Endothelial cell of umbilical vein (primary cell): Measurements from ENCODE around the gene RPL22L1. TPM values are rescaled to one million over a fixed set of nuclear protein-coding genes. Genes with fewer than 3 reads are reported as not detected.

Experiments
- BruUV-seq: library from RNA; stranded (reverse); fragments of 400-500 nt; replicated peaks from 2 replicates; lab custom pipeline; 2021; lab: Mats Ljungman, UMichigan
- CTCF ChIA-PET: fragments of 300-600, 350-600 bp; sonication (Branson Sonifier 250); formaldehyde crosslinking; loops from one replicate; lab custom pipeline; 2021; ENCODE audit warnings: antibody characterized with exemption, inconsistent platforms; lab: Charles Lee
- POLR2A ChIA-PET: fragments of 300-600, 350-600 bp; sonication (Branson Sonifier 250); formaldehyde crosslinking; loops from one replicate; lab custom pipeline; 2021; ENCODE audit warnings: antibody characterized with exemption, inconsistent platforms; lab: Charles Lee
- DNase-seq: peaks from one replicate; pipeline ENCODE4 v3.0.0-alpha.2; 2011; ENCODE audit warnings: low read depth, low spot score
- FAIRE-seq: peaks from 2 replicates; lab custom pipeline; 2011; peaks lifted over from hg19 to GRCh38; lab: Jason Lieb, UNC
- H2AFZ ChIP-seq: 2 replicates; pipeline ENCODE4 v1.6.0; 2012; ENCODE audit warnings: low read depth, low read length, control low read depth, inconsistent platforms
- H3K27ac ChIP-seq: 2 replicates; pipeline ENCODE4 v1.5.1; 2011; ENCODE audit warnings: low read depth, mild to moderate bottlenecking, control low read depth, low read length, moderate library complexity; ENCODE audit not compliant: insufficient read depth
- H3K27me3 ChIP-seq, 2 experiments: 2 replicates each; pipeline versions ENCODE4 v1.6.0 to v1.6.1; 2011; ENCODE audit warnings: low read length in 2 of 2, mixed read lengths in 1 of 2; ENCODE audit not compliant: control insufficient read depth in 2 of 2, insufficient read depth in 2 of 2
- H3K36me3 ChIP-seq, 2 experiments: 2 replicates in 1 of 2; 3 replicates in 1 of 2; pipeline ENCODE4 v1.5.1; 2011; ENCODE audit warnings: low read length in 2 of 2, mild to moderate bottlenecking in 1 of 2, moderate library complexity in 1 of 2; ENCODE audit not compliant: control insufficient read depth in 2 of 2, insufficient read depth in 2 of 2; ENCODE audit errors: extremely low read depth in 1 of 2
- H3K4me1 ChIP-seq: 3 replicates; pipeline ENCODE4 v1.5.1; 2011; ENCODE audit warnings: mild to moderate bottlenecking, low read length; ENCODE audit not compliant: control insufficient read depth, insufficient read depth; ENCODE audit errors: extremely low read depth
- H3K4me2 ChIP-seq: 2 replicates; pipeline ENCODE4 v1.6.1; 2011; ENCODE audit warnings: low read length, control low read depth, mixed read lengths; ENCODE audit not compliant: insufficient read depth
- H3K4me3 ChIP-seq, 3 experiments: fragments of 200-600 bp in 1 of 3; sonication (generic), shearing (Covaris generic) in 1 of 3; replicated peaks in 1 of 3; 2 replicates each; pipeline ENCODE4 v1.5.1; 2011 to 2016; ENCODE audit warnings: control low read depth in 3 of 3, low read length in 3 of 3, mild to moderate bottlenecking in 2 of 3, inconsistent platforms in 1 of 3, low read depth in 1 of 3, moderate library complexity in 1 of 3; ENCODE audit not compliant: insufficient read depth in 1 of 3
- H3K79me2 ChIP-seq: 2 replicates; pipeline ENCODE4 v1.6.0; 2012; ENCODE audit warnings: low read length, inconsistent platforms; ENCODE audit not compliant: control insufficient read depth, insufficient read depth
- H3K9ac ChIP-seq: replicated peaks from 2 replicates; pipeline ENCODE3; 2011; ENCODE audit warnings: low read length, control low read depth; ENCODE audit not compliant: insufficient read depth; ENCODE audit errors: extremely low read depth
- H3K9me1 ChIP-seq: replicated peaks from 3 replicates; pipeline ENCODE4 v1.6.0; 2011; ENCODE audit warnings: mild to moderate bottlenecking, low read length; ENCODE audit not compliant: control insufficient read depth, insufficient read depth; ENCODE audit errors: extremely low read depth
- H3K9me3 ChIP-seq: replicated peaks from 2 replicates; pipeline ENCODE4 v1.5.1; 2012; ENCODE audit warnings: low read length, inconsistent platforms; ENCODE audit not compliant: control insufficient read depth, insufficient read depth
- H4K20me1 ChIP-seq: replicated peaks from 2 replicates; pipeline ENCODE3; 2011; ENCODE audit warnings: mild to moderate bottlenecking, low read length; ENCODE audit not compliant: control insufficient read depth, insufficient read depth; ENCODE audit errors: extremely low read depth
- FOS ChIP-seq: IDR thresholded peaks from 2 replicates; pipeline ENCODE4 v1.6.1; 2011; ENCODE audit warnings: mild to moderate bottlenecking, low read length, moderate library complexity, borderline replicate concordance; ENCODE audit not compliant: insufficient read depth
- GATA2 ChIP-seq: IDR thresholded peaks from 2 replicates; pipeline ENCODE4 v1.7.0; 2011; ENCODE audit warnings: low read depth, mild to moderate bottlenecking, moderate library complexity, mixed read lengths, low read length; ENCODE audit not compliant: insufficient read length, insufficient read depth
- JUN ChIP-seq: IDR thresholded peaks from 2 replicates; pipeline ENCODE4 v1.6.1; 2011; ENCODE audit warnings: borderline replicate concordance, low read depth; ENCODE audit not compliant: insufficient read length, insufficient read depth
- MYC ChIP-seq: IDR thresholded peaks from one replicate; pipeline ENCODE4 v1.6.1; 2011; ENCODE audit warnings: mild to moderate bottlenecking, low read depth, low read length
- POLR2A ChIP-seq: IDR thresholded peaks from 2 replicates; pipeline ENCODE4 v1.6.1; 2012; ENCODE audit warnings: low read depth, mild to moderate bottlenecking, control low read depth, low read length
- POLR2AphosphoS5 ChIP-seq: IDR thresholded peaks from 2 replicates; pipeline ENCODE4 v1.6.1; 2012; ENCODE audit warnings: low read depth, mild to moderate bottlenecking, control low read depth, low read length, moderate library complexity; ENCODE audit not compliant: insufficient read depth
- dilution Hi-C: fragments of 300-500 bp; cut with MboI; formaldehyde crosslinking; loops from one replicate; pipeline ENCODE4 v1.15.0; 2019; ENCODE audit warnings: low sequenced_read_pairs; ENCODE audit not compliant: extremely low pct_ligation_motif_present
- intact Hi-C: fragments of 100-400 bp; cut with micrococcal nuclease; formaldehyde crosslinking; loops from one replicate; pipeline ENCODE4 v1.10.0; 2022
- polyA plus RNA-seq, 4 experiments: library from polyadenylated mRNA; depleted of rRNA in 3 of 4; stranded (reverse) in 3 of 4; unstranded in 1 of 4; fragments of >200 nt; gene quantifications; 2 replicates each; pipeline versions ENCODE4 v1.2.1 to v1.2.3, GENCODE V29; 2011 to 2012; ENCODE audit warnings: missing spikeins in 1 of 4
- total RNA-seq: library from RNA; stranded (reverse); gene quantifications from 2 replicates; pipeline ENCODE4 v1.2.3, GENCODE V29; 2021
- TF ChIP-seq, protein P1 (sequence below), 2 donors: IDR thresholded peaks; 1 replicate in 1 of 2; 2 replicates in 1 of 2; pipeline ENCODE4 v1.5.1; 2011; ENCODE audit warnings: low read length in 2 of 2, mild to moderate bottlenecking in 2 of 2, moderate library complexity in 2 of 2, control low read depth in 1 of 2, inconsistent platforms in 1 of 2, low read depth in 1 of 2; ENCODE audit not compliant: insufficient read depth in 1 of 2; ENCODE audit errors: extremely low read depth in 1 of 2
- TF ChIP-seq, protein P2 (sequence below): IDR thresholded peaks from 2 replicates; pipeline ENCODE4 v1.6.1; 2011; ENCODE audit not compliant: insufficient read depth, insufficient read length

Gene RPL22L1
- total and polyA plus RNA-seq, 2 donors (not counting 3 experiments of a cell fraction or from before 2014, with no cell fraction given): 65.0 to 176 TPM

DNA sequence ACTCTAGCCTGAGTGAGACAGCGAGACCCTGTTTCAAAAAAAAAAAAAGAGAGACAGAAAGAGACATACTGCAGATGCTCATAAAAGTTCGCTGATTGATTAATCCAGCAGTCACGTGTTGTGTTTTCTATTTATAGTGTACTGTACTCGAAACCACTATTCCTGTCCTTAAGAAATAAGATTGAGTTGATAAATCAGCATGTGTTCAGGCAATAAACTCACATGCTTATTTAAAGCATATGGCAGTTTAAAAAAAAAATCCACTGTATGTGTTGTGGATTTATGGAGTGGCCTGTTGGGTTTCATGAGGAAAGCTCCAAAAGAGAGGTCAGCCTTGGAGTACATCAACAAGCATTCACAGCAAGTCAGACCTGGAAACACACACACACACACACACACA lies 17.7 kb downstream of the RPL22L1 start:
- no peak for DNase-seq
- no peaks in the 10 kb centered on the region for H3K79me2 ChIP-seq
- no peaks in the 10 kb centered on the region for H3K9me1 ChIP-seq
- no peaks in the 10 kb centered on the region for H3K27me3 ChIP-seq
- H3K9ac ChIP-seq: no peak overlapping the region
- dilution Hi-C loops (no loop called here), intact Hi-C loops (no loop called here)
- ChIA-PET CTCF (interaction anchor here (1.0 kb wide), 2 partner anchors 12 to 439 kb away, joined by 3 to 9 read pairs; no protein-coding TSS in a partner anchor), POLR2A (no interaction called here)
- no TSS peak for BruUV-seq
- TF ChIP-seq FOS: no peak
- TF ChIP-seq GATA2: no peak
- TF ChIP-seq, protein P1, sequence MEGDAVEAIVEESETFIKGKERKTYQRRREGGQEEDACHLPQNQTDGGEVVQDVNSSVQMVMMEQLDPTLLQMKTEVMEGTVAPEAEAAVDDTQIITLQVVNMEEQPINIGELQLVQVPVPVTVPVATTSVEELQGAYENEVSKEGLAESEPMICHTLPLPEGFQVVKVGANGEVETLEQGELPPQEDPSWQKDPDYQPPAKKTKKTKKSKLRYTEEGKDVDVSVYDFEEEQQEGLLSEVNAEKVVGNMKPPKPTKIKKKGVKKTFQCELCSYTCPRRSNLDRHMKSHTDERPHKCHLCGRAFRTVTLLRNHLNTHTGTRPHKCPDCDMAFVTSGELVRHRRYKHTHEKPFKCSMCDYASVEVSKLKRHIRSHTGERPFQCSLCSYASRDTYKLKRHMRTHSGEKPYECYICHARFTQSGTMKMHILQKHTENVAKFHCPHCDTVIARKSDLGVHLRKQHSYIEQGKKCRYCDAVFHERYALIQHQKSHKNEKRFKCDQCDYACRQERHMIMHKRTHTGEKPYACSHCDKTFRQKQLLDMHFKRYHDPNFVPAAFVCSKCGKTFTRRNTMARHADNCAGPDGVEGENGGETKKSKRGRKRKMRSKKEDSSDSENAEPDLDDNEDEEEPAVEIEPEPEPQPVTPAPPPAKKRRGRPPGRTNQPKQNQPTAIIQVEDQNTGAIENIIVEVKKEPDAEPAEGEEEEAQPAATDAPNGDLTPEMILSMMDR (IDR thresholded peaks at IDR 0.05; ENCODE audit: extremely low read depth in 1 of 2, insufficient read depth in 1 of 2, low read depth in 1 of 2, low read length in 2 of 2): no peak
- TF ChIP-seq POLR2A: no peak
- TF ChIP-seq MYC: no peak
- TF ChIP-seq, protein P2, sequence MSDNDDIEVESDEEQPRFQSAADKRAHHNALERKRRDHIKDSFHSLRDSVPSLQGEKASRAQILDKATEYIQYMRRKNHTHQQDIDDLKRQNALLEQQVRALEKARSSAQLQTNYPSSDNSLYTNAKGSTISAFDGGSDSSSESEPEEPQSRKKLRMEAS: no peak
- TF ChIP-seq POLR2AphosphoS5: no peak
- TF ChIP-seq JUN: no peak
- H3K36me3 ChIP-seq: no peaks in the 10 kb centered on the region
- no peak overlapping the region for H3K27ac ChIP-seq
- H3K4me3 ChIP-seq: no peak overlapping the region
- H3K4me1 ChIP-seq: no peaks in the 10 kb centered on the region
- no peaks in the 10 kb centered on the region for H3K9me3 ChIP-seq
- no peak overlapping the region for H2AFZ ChIP-seq
- FAIRE-seq: no peak
- no peak overlapping the region for H3K4me2 ChIP-seq
- no peaks in the 10 kb centered on the region for H4K20me1 ChIP-seq
